GM23248 (cell line): ENCODE data around the gene SLF2.

Experiments
- EZH2 ChIP-seq: fragments of 200-600 bp; sonication (generic); IDR thresholded peaks from 2 replicates; pipeline ENCODE4 v1.6.1; 2018; ENCODE audit warnings: antibody characterized with exemption, mild to moderate bottlenecking; ENCODE audit not compliant: insufficient read depth, poor library complexity, severe bottlenecking
- EZH2phosphoT487 ChIP-seq: fragments of 200-600 bp; sonication (generic); IDR thresholded peaks from 2 replicates; pipeline ENCODE4 v1.6.1; 2018; ENCODE audit warnings: antibody characterized with exemption, moderate library complexity, mild to moderate bottlenecking, low read depth; ENCODE audit not compliant: insufficient read depth

DNA sequence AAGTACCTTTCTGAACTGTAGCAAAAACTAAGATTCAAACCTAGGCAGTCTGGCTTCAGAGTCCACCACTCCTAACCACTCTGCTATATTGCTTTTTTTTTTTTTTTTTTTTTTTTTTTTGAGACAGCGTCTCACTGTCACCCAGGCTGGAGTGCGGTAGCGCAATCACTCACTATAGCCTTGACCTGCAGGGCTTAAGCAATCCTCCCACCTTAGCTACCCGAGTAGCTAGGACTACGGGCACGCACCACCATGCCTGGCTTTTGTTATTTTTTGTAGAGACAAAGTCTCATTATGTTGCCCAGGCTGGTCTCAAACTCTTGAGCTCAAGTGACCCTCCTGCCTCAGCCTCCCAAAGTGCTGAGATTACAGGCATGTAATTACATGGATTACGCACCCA is 10.1 kb upstream of the SLF2 start:
- TF ChIP-seq EZH2 (no peak), EZH2phosphoT487 (no peak)
